ENCODE data around the gene THOP1.

The THOP1 gene

DNA sequence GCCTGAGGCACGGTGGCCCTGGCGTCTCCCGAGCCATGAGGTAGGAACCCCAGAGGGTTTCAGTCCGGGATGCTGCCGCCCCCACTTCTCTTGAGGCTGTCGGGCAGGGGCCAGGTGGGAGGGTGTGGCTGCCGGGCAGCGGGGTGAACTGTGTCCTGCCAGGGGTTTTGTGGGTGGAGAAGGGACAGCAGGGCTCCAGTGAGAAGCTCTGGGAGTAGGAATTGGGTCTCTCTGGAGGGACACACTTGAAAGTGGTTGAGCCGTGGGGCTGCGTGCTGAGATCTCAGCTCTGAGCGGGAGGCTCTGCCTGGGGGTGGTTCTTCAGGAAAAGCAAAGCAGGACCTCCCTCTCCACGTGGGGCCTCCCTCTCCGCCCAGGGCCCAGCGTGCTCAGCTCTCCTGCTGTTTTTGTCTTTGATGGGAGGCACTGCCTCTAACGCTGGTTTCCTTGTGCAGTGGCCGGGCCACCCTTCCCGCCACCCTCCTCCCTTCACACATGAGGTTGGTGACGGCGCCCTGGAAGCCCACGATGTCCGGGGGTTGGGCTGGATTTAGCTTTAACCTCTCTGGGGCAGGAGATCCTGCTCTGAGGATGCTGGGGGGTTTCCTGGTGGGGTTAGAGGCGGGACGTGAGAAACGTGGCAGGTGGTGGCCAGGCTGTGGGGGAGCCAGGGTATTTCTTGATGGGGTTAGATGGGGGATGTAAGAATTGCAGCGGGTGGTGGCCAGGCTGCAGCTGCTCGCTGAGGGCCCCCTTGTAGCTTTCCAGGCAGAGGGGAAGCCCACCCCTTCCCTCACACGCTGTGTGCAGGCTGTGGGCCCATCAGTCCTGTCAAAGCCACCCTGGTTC lies 19.1 kb downstream of the THOP1 start:
- DNase-seq (ENCODE audit: low spot score): no peak

DNA sequence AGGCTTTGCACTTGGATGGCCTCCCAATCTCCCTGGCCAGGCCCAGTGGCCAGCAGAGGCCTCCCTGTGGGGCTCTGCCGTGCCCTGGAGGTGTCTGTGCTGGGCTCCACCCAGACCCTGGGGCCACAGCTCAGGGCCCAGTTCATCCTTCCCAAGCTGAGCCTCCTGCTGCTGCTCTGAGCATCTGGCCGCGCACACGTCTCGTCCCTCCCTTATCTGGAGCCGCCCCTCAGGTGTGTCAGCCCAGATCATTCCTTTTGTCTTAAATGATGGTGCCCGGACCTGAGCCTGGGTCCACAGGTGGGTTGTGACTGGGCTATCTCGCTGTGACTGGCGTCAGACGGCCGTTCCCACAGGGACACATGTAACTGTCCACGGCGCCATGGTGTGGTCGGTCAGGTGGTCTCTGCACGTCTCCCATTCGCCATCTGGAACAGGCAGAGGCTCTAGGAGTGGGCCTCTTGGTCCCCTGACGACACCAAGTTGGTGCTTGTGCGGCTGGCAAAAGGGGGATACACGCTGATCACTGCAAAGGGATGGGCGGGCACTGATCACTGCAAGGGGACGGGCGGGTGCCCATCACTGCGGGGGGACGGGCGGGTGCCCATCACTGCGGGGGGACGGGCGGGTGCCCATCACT lies 20.1 kb downstream of the THOP1 start:
- no peak for DNase-seq (ENCODE audit: low spot score)

DNA sequence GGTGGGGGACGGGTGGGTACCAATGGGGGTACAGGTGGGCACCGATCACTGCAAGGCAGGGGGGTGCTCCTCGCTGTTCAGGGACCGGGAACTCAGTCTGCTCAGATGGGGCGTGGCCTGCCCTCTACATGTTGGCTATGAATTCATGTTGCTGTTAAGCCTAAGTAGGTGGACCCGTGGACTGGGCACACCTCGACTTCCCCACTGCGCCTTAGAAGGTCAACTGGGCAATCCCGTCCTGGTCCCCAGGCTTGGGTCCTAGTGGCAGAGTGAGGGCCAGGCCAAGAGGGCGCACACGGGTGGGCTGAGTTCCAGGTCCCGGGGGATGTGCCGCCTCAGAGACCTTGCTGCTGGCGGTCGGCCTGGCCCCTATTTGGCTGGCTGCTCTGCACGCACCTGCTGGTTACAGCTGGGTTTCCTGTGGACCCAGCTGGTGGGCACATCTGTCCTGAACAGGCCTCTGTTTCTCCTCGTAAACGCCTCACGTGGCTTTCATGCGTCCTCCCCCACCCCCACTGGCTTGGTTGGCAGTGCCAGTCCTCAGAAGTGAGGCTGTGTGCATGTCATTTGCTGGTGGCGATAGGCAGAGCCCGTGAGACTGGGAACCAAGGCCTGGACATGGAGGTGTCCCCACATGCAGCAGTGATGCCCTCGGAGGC lies 20.8 kb downstream of the THOP1 start:
- DNase-seq (ENCODE audit: low spot score): no peak

DNA sequence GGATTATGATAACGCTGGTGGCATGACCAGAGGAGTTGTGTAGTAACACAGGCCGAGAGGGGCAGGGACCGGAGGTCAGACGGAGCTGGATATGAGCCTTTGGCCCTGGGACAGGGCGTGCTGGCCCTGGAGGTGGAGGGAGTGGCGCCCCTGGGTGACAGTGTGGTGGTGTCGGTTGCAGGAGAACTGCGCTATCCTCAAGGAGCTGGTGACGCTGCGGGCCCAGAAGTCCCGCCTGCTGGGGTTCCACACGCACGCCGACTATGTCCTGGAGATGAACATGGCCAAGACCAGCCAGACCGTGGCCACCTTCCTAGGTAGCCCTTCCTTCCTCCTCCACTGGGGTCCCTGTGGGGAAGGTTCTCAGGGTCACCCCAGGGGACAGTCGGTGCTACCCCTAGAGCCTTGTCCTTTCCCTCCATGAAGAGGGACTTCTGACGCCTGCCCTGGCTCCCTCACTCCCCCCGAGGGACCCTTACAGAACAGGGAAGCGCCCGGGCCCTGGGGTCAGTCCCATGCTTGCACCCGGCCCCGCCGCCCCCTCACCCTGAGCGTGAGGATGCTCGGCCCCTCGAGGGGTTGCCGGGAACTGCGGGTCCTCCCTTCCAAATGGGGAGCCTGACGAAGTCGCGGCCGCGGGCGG lies 21.6 kb downstream of the THOP1 start:
- no peak for DNase-seq (ENCODE audit: low spot score)

DNA sequence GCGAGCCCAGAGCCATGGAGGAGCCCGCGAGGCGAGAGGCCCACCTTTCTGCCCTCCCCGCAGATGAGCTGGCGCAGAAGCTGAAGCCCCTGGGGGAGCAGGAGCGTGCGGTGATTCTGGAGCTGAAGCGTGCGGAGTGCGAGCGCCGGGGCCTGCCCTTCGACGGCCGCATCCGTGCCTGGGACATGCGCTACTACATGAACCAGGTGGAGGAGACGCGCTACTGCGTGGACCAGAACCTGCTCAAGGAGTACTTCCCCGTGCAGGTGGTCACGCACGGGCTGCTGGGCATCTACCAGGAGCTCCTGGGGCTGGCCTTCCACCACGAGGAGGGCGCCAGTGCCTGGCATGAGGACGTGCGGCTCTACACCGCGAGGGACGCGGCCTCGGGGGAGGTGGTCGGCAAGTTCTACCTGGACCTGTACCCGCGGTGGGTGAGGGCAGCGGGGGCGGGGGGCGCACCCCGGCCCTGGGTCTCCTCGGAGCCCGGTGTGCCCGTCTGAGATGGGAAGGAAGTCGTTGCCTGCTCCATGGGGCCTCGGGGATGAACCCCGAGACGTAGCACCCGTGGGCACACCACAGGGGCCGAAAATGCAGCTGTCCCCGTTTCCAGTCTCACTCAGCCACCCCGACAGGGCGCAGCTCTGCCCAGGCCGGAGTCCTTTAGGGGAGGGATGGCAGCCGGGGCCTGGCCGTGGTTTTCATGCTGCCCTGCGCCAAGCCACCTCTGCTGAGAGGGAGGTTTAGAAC lies 22.3 kb downstream of the THOP1 start:
- DNase-seq (ENCODE audit: low spot score): no peak

DNA sequence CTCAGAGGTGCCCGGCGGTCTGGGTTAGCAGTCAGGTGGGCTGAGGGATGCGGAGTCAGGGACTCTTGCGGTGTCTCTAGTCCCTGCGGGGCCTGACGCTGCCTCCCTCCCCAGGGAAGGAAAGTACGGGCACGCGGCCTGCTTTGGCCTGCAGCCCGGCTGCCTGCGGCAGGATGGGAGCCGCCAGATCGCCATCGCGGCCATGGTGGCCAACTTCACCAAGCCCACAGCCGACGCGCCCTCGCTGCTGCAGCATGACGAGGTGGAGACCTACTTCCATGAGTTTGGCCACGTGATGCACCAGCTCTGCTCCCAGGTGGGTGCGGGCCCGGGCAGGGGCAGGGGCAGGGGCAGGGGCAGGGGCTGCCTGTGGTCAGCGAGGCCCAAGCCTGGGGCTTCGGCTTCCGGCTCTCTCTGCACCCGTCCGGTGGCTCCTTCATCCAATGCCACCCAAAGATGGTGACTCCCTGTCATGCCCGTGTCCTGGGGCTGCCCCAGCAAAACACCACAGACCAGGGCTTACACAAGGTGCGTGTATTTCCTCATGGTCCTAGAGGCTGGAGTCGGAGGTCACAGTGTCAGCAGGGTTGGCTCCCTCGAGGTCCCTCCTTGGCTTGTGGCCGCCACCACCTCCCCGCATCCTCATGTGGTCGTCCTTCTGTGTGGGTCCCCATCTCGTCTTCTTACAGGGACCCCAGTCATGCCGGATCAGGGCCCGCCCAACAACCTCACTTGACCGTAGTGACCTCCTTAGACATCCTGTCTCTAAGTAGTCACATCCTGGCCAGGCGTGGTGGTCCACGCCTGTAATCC lies 23.0 kb downstream of the THOP1 start:
- DNase-seq (ENCODE audit: low spot score): no peak

DNA sequence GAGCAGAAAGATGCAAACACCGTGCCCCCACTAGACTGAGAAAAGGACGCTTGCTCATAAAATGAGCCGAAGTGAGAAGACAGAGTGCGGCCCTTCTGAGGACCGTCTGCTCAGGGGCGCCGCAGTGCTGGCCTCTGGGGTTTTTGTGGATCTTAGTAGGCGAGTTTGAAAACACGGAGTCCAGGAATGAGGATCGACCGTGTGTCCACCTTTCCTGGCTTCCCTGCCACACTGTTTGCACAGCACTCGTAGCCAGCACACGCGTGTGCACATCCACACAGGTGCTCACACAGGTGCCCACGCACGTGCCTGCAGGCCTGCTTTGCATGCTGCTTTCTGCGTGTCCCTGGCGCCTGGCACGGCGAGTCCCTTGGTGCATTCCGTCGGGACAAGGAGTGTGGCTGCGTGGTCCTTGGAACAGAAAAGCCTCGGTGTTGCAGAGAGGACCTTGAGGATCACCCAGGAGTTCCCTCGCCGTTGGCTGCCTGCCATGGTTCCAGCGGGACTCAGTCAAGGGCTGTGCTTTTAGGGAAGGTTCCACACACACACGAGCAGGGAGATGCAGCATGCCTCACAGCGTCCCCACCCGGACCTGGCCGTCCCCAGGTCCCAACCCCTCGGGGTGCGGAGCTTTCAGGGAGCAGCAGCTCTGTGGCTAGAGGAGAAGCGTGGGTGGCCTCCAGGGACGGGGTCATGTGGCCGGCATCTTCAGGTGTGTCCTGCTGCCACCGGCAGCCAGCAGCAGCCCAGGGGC lies 24.3 kb downstream of the THOP1 start:
- no peak for DNase-seq (ENCODE audit: low spot score)

DNA sequence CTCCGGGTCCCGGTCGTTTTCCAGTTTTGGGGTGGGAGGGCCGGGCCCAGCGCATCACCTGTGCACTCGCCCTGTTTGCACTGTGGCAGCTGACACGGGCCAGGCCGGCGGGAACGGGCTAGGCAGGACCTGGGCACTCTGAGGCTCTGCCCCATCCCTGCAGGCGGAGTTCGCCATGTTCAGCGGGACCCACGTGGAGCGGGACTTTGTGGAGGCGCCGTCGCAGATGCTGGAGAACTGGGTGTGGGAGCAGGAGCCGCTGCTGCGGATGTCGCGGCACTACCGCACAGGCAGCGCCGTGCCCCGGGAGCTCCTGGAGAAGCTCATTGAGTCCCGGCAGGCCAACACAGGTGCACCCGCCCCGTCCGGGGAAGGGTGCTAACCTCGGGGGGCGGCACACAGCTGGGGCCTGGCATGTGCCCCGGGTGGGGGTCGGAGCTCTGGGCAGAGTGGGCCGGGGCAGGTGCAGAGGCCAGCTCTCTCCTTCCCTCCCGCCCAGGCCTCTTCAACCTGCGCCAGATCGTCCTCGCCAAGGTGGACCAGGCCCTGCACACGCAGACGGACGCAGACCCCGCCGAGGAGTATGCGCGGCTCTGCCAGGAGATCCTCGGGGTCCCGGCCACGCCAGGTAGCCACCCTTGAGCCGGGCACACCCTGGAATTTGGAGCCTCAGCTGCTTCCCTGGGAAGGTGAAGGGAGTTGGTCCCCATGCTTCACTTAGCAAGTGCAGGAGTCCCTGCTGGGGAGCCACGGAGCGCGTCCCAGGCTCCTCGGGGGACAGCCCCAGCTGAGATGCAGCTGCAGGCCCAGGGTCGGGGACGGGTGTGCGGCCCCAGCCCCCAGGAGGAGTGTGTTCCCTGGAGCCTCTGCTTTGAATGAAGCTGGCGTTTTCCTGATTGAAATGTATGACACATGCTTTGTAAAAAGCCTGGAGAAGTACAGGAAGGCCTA lies 25.1 kb downstream of the THOP1 start:
- no peak for DNase-seq (ENCODE audit: low spot score)

DNA sequence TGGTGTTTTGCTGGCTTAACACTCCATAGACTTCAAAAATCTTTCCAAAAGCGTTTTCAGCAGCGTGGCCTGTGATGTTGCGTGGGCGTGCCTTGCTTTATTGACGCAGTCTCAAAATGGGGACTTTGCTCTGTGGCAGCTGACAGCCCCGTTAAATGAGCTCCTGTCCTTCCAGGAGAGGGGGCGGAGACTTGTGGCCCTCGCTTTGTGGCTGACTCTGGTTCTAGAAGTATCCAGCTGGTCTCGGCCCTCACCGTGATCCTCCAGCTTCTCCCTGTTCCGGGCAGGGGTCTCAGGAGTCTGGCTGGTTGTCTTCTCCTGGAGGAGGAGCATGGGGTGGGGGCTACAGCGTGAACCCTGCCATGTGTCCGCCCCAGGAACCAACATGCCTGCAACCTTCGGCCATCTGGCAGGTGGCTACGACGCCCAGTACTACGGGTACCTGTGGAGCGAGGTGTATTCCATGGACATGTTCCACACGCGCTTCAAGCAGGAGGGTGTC lies 26.0 kb downstream of the THOP1 start:
- DNase-seq (ENCODE audit: low spot score): no peak

DNA sequence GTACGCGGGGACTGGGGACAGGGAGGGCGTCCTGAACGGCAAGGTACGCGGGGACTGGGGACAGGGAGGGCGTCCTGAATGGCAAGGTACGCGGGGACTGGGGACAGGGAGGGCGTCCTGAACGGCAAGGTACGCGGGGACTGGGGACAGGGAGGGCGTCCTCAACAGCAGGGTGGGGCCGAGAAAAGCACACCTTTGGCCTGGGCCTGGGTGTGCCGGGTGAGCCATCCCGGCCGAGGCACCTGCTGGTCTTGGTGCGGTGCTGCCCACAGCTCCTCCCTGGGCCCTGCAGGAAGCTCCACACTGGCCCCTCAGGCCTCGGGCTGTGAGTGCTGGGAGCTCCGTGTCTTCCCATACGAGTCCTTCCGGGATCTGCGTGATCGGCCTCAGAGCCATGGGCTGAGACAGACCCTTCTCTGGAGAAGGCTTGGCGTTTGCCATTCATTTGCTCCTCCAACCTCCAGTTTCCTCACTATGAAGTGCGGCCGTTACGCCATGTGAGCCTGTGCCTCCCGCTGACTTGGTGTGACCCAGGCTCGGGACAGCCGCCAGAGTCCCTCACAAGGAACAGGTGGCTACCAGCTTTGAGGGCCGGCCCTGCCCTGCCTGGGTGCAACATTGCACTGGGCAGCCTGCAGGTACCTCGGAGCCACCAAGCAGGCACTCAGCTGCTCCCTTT lies 26.6 kb downstream of the THOP1 start:
- DNase-seq (ENCODE audit: low spot score): no peak

DNA sequence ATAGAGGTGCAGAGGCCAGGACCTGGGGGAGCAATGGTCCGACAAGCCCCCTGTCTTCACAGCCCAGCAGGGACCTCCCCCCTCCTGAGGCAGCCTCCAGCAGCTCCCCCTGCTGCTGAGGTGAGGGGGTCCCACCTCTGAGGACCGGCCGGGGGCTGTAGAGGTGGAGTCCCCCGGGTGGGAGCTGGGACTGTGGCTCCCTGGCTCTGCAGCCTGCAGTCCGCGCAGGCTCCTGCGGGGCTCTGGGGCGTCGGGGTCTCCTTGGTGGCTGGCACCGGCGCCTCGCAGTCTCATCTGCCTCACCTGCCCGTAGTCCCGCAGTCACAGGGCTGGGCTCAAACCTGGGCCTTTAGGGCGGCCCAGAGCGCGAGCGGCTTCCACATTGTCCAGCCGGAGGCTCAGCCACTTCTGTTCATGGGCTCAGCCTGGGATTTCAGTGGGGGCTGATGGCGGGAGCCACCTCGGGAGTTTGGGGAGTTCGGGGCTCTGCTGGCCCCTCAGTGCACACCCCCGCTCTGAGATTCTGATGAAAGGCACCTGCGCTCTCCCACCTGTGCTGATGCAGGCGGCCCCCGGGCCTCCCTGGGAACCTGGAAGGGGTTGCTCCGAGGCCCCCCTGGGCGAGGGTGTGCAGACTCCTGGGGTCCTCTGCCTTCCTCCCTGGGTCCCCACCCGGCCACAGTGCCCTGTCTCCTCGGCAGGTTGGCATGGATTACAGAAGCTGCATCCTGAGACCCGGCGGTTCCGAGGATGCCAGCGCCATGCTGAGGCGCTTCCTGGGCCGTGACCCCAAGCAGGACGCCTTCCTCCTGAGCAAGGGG lies 27.3 kb downstream of the THOP1 start:
- no peak for DNase-seq (ENCODE audit: low spot score)

DNA sequence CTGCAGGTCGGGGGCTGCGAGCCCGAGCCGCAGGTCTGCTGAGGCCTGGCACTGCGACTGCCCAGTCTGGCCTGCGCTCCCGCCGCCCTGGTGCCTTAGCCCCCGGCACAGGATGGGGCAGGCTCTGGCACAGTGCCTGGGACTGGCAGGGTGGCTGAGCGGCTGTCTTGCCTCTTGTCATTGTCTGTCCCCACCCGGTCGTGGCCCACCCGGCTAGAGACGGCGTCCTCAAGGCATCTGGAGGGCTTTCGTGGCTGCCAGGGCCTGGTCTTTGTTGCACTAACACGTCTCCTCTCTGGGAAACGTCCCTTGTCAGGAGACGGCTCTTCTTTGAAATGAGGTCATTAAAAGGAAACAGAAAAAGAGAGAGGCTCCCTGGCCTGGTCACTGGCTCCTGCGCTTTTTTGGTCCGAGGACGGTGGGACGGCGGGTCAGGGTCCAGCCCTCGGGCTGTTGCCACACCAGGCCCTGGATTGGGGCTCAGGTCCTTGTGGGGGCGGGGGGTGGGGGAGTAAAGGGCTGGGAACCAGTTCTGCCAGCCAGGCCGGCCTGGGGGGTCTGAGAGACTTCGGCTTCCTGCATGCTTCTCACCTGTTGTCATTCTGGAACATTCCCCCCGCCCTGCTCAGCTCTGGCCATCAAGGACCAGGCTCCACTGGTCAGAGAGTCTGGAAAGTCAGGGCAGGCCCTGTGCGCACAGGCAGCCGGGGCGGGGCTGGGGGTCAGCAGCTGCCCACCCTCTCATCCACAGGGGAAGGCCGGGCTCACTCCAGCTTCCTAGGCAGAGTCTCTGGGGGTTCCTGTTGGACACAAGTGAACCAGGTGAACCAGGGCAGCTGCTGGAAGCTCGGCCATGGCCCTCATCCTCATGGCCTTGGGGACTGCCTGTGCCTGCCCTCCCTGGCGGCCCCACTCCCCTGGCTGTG lies 28.2 kb downstream of the THOP1 start:
- DNase-seq (ENCODE audit: low spot score): no peak

DNA sequence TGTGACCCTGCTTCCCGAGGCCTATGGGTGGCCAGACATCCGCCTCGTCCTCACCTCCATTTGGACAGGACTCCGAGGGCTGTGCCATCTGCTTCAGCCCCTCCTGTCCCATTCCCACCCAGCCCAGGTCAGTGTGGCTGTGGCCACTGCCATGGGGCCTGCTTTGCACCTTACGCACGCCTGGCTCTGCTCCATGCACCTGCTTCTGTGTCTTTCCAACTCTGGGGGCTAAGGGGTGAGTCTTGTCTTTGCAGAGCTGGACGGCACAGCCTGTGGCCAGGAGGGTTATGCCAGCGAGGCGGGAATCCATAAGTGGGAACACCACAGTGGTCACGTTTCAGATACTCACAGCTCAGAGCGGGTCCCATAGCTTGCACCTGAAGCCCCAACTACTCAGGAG lies 29.1 kb downstream of the THOP1 start:
- no peak for DNase-seq (ENCODE audit: low spot score)

DNA sequence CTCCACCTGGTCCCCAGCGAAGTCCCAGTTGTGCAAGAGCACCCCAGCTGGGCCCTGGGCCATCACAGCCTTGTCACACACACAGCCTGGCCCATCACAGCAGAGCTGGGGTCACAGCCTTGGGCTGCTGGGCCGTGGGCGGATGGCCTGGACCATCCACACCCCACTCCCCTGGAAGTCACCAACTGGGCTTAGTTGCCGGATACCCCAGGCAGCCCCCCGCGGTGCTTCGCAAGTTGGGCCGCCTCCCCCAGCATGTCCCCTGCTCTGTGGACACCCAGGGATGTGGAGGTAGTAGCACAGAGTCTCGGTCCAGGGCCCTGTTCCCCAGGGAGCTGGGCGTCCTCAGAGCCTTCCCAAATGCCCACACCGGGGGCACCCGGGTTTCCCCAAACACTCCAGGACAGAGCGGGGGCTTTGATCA lies 29.9 kb downstream of the THOP1 start:
- DNase-seq (ENCODE audit: low spot score): no peak

DNA sequence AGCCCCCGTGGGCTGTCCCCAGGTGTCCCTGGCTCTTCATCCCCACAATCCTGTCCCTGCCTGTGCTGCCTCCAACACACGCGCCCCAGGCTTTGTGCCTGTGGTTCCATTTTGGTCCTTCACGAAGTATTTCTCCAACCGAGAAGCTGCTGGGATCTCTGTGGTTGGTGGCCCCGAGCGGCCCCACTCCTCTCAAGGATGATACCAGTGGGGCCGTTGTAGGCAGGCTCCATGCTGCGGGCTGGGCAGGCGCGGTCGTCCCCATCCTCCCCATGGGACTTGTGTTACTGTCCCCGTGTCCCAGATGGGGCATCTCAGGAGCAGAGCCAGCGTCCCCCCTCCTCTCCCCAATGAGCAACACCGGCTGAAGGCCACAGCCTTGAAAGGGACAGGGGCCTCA lies 30.6 kb downstream of the THOP1 start:
- DNase-seq (ENCODE audit: low spot score): no peak

DNA sequence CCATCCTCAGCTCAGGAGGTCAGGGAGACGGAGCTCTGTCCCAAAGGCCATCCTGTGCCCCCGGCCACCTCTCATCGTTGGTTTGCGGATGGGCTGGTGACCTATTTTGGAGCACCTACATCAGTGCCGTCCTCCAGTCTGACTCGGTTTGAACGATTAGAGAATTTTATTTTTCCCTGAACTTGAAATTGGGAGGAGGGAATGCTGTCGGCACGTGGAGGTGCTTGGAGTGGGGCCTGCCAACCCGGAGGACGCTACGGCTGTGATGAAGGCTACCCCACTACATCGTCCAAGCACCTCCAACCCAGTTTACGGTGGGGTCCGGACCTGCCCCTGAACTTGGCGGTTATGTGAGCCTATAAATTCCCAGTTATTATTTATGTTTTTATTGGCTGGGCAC lies 31.3 kb downstream of the THOP1 start:
- DNase-seq (ENCODE audit: low spot score): no peak

Data from kidney capillary endothelial cell (primary cell).